Right lung (tissue), 10 donors: ENCODE results near the gene LTA4H. TPM values are rescaled to one million over a fixed set of nuclear protein-coding genes. Genes with fewer than 3 reads are reported as not detected.
"Not testable (repeated sequence)": the region's sequence is repeated elsewhere in the genome, so short reads cannot be mapped to it uniquely, and the experiment has no call there.

Experiments
- DNase-seq, 2 donors: peaks; one replicate each; pipeline ENCODE4 v3.0.0-alpha.2; 2013
- long read RNA-seq, 8 donors: transcript quantifications; one replicate each; lab custom pipeline, GENCODE V29; 2026
- polyA plus RNA-seq, 5 donors: library from polyadenylated mRNA; unstranded; fragments of 120-200 nt; gene quantifications; one replicate each; pipeline versions ENCODE4 v1.2.1 to v1.2.3, GENCODE V29; 2013; ENCODE audit warnings: inconsistent platforms in 1 of 5, low replicate concordance in 1 of 5; ENCODE audit not compliant: insufficient read length in 5 of 5, insufficient read depth in 1 of 5

The LTA4H gene
- polyA plus RNA-seq = 100 to 1,000 TPM; 148 to 216 (median 209) TPM
- long read RNA-seq, donor 1, transcript LTA4H-201 (19 exons, 2,139 nt) = major isoform, 42 of 99 reads
- long read RNA-seq, donor 1, partial matches to known transcripts = 40 of 99 reads
- long read RNA-seq, donor 1, other reads (novel, unspliced or antisense) = 17 of 99 reads
- long read RNA-seq, donor 2, transcript LTA4H-201 (19 exons, 2,139 nt) = major isoform, 24 of 42 reads
- long read RNA-seq, donor 2, partial matches to known transcripts = 10 of 42 reads
- long read RNA-seq, donor 2, other reads (novel, unspliced or antisense) = 8 of 42 reads
- long read RNA-seq, donor 3, transcript LTA4H-201 (19 exons, 2,139 nt) = major isoform, 22 of 53 reads
- long read RNA-seq, donor 3, partial matches to known transcripts = 31 of 53 reads
- long read RNA-seq, donor 3, other reads (novel, unspliced or antisense) = 0 of 53 reads
- long read RNA-seq, donor 4, transcript LTA4H-201 (19 exons, 2,139 nt) = major isoform, 16 of 23 reads
- long read RNA-seq, donor 4, partial matches to known transcripts = 0 of 23 reads
- long read RNA-seq, donor 4, other reads (novel, unspliced or antisense) = 7 of 23 reads
- long read RNA-seq, donor 5, transcript LTA4H-201 (19 exons, 2,139 nt) = major isoform, 34 of 118 reads
- long read RNA-seq, donor 5, partial matches to known transcripts = 69 of 118 reads
- long read RNA-seq, donor 5, other reads (novel, unspliced or antisense) = 15 of 118 reads
- long read RNA-seq, donor 6, transcript LTA4H-201 (19 exons, 2,139 nt) = major isoform, 28 of 69 reads
- long read RNA-seq, donor 6, partial matches to known transcripts = 26 of 69 reads
- long read RNA-seq, donor 6, other reads (novel, unspliced or antisense) = 14 of 69 reads
- long read RNA-seq, donor 7, transcript LTA4H-201 (19 exons, 2,139 nt) = major isoform, 23 of 45 reads
- long read RNA-seq, donor 7, partial matches to known transcripts = 13 of 45 reads
- long read RNA-seq, donor 7, other reads (novel, unspliced or antisense) = 9 of 45 reads
- long read RNA-seq, donor 8, transcript LTA4H-201 (19 exons, 2,139 nt) = major isoform, 11 of 19 reads
- long read RNA-seq, donor 8, partial matches to known transcripts = 0 of 19 reads
- long read RNA-seq, donor 8, other reads (novel, unspliced or antisense) = 8 of 19 reads

DNA sequence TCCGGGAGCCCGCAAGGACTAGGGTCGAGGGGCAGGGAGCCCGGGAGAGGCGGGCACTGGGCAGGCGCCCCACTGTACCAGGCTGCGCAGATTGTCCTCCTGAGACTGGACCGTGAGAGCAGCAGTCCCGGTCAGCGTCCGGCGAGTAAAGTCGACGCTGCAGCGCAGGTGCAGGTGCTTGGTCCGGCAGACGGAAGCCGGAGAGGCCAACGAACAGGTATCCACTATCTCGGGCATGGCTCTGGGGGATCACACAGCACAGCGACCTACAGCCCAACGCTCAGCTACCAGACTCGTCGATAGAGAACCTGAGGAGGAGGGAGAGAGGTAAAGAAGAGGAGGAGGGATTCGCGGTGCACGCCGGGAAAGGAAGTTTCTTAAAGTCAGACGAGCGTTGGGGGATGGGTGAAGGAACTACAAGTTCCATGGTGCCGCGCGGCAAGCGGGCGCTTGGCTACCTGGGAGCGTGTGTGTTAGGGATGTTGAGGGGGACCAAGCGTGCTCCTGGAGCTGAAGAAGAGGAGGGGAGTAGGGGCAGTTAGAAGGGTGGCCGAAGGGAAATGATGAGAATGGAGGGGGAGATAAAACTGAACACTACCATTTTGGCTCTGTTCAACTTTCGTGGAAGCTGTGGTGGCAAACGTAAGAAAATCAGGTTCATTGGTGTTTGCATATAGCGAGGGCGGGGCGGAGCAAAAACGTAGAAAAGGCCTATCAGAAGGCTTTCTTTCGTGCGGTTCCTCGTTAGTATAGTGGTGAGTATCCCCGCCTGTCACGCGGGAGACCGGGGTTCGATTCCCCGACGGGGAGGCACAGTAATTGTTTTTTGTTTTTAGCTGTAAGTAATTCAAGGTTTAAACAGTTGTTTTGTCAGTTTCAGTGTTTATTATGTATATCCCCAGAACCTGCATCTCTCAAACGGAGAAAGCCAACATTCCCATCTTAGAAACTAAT is at the start of gene LTA4H:
LTA4H (minus strand) TSS at position 305 of the 954 bp plus-strand sequence; CDS start at position 237, 68 bp downstream.
- peak; percentile 99 to 100 for DNase-seq

GRCh38 chr12:96084624-96085023 is 49.2 kb upstream of the LTA4H start:
- DNase-seq = no peak

- DNase-seq = no peak
These were observed 47.8 kb upstream of the LTA4H start for GRCh38 chr12:96083020-96083719.

DNA sequence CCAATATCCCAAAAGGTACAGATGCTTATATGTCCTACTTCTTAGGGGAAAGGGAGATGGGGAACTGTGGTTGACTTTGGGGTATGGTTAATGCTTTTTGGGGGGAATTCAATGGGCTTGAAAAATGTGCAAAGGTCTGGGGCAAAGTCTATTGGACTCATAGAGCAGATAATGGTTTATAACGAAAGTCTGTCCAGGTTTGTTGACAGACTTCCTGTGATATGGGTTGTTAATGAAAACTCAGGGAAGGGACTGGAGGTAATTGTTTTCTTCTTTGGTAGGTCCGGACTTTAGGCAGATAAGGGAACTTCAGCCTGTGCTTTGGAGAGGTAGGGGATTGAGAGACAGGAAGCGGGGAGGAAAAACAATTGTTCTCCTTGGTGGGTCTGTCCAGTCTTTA is 46.2 kb upstream of the LTA4H start:
- DNase-seq = no peak

DNA sequence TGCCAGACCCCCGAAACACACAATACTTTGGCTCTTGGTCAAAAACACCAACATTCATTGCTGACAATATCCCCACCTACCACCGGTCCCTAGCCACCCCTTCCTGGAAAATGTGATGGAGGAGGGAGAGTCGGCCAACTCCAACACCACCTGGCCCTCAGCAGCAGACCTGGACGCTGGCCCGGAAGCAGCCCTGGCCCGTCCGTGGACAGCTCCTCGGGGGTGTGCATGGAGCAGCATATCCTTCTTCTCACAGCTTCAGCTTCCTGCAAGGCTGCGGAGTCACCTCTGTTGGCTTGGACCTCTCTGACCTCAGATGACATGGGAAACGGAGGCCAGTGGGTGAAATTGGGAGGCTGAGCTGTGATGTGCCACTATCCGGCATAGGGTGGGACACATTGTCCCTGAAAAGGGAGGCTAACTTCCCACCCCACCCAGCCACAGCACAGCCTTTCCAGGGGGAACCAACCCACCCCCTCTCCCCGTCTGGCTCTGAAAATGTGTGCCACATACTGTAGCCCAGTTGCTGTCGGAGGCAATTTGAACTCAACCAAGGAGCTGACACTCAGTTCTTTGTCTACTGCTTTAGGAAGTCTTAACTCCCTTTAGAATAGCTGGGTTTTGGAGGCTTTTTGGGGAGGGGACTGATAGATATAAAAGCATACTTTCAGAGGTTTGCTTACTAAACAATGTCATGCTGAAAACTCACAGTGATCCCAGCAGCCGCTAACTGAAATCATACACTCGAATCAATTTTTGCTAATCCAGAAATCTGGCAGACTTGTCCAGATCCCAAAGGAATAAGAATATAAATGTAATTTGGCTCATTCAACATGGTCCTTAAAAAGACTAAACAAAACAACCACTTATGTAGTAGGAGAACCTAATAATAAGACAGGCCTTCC is 43.1 kb upstream of the LTA4H start:
- DNase-seq = peak; percentile 57 to 58

DNA sequence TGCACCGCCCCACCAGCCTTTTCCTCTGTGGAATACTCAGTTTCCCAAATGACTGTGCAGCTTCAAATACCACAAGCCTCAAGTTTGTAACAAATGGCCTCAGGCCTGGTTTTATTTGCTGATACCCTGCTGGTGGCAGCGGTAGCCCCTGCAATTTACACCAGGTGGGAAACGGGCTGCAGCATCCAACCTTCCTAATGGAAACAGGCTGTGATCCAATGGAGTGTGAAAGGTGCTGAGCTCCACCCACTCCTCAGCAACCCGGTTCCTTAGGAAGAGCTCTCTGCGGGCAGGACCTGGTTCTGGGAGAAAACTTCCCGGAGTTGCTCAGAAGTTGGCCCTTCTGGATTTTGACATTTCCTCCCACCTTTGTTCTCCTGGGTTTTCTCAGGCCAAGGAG is 41.7 kb upstream of the LTA4H start:
- DNase-seq = no peak

GRCh38 chr12:96075560-96075959 is 40.2 kb upstream of the LTA4H start:
- no peak for DNase-seq

GRCh38 chr12:96073346-96074330 is 38.3 kb upstream of the LTA4H start:
- DNase-seq = no peak

DNA sequence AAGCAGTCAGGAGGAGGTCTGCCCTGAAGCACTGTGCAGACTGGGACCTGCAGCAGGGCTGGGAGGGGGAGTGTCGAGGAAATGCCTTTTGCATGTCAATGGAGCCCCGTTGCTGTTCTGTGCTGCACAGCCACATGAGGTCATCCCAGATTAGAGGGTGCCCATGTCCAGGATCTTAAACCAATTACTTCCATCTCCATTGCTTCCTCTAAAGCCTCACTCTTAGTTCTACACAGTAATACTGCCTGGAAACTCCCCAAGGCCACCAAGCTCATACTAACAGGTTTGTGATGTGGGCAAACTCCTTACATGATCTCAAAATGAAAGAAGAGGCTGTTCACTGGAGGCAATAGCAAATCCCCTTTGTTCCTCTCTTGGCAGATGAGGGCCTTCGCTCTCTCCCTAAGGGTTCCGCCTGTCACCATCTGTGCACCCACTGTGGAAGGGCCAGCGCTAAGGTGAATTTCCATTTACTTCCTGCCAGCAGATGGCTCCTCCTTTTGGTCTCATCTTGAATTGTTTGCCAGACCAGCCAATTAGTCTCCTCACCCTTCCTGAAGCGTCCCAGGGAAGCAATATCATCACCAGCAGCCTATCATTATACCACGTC is 35.4 kb upstream of the LTA4H start:
- DNase-seq = no peak

GRCh38 chr12:96069511-96070231 is 34.3 kb upstream of the LTA4H start:
- DNase-seq = no peak

DNA sequence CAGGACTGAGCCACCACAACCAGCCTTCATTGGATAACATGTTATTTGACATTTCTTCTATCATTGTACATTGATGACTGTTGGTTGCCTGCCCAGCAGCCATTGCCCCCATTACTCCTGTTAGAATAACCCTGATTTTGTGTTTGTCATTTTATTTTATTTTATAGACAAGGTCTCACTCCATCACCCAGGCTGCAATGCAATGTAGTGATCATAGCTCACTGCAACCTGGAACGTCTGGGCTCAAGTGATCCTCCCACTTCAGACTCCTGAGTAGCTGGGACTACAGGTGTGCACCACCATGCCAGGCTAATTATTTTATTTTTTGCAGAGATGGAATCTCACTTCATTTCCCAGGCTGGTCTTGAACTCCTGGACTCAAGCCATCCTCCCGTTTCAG is 33.2 kb upstream of the LTA4H start:
- DNase-seq = no peak

- no peak for DNase-seq
These were observed 32.7 kb upstream of the LTA4H start for GRCh38 chr12:96068111-96068510.

GRCh38 chr12:96065776-96066175 is 30.4 kb upstream of the LTA4H start:
- DNase-seq = not testable (repeated sequence)

GRCh38 chr12:96064966-96065365 is 29.6 kb upstream of the LTA4H start:
- DNase-seq = no peak

- DNase-seq = no peak
These were observed 28.9 kb upstream of the LTA4H start for GRCh38 chr12:96064271-96064670.

- DNase-seq = no peak
These were observed 27.7 kb upstream of the LTA4H start for GRCh38 chr12:96063046-96063445.
